GM23248 (cell line): ENCODE measurements around the gene CERS5. TPM values are rescaled to one million over a fixed set of nuclear protein-coding genes. Genes with fewer than 3 reads are reported as not detected.

Experiments used
- DNase-seq: peaks from one replicate; pipeline ENCODE4 v3.0.0-alpha.2; 2015
- H2AFZ ChIP-seq: fragments of 200-600 bp; sonication (generic); 2 replicates; pipeline ENCODE4 v1.6.1; 2016; ENCODE audit warnings: antibody characterized with exemption
- H3F3A ChIP-seq: fragments of 200-600 bp; sonication (generic); 2 replicates; pipeline ENCODE4 v1.6.1; 2016; ENCODE audit warnings: mild to moderate bottlenecking, antibody characterized with exemption, mixed run types; ENCODE audit not compliant: insufficient read depth
- H3K27ac ChIP-seq: fragments of 200-600 bp; sonication (generic); 2 replicates; pipeline ENCODE4 v1.5.1; 2016; ENCODE audit warnings: mild to moderate bottlenecking
- H3K27me3 ChIP-seq: fragments of 200-600 bp; sonication (generic); replicated peaks from 2 replicates; pipeline ENCODE4 v1.6.1; 2016; ENCODE audit warnings: mild to moderate bottlenecking; ENCODE audit not compliant: insufficient read depth
- H3K36me3 ChIP-seq: fragments of 200-600 bp; sonication (generic); 2 replicates; pipeline ENCODE4 v1.6.1; 2016; ENCODE audit warnings: low read depth, mild to moderate bottlenecking
- H3K4me1 ChIP-seq: fragments of 200-600 bp; sonication (generic); 2 replicates; pipeline ENCODE4 v1.6.1; 2016; ENCODE audit warnings: mild to moderate bottlenecking; ENCODE audit not compliant: insufficient read depth
- H3K4me2 ChIP-seq: fragments of 200-600 bp; sonication (generic); one replicate; pipeline ENCODE4 v1.6.1; 2016; ENCODE audit warnings: mild to moderate bottlenecking; ENCODE audit not compliant: unreplicated experiment
- H3K4me3 ChIP-seq: fragments of 200-600 bp; sonication (generic); 2 replicates; pipeline ENCODE4 v1.5.1; 2016; ENCODE audit warnings: mild to moderate bottlenecking
- H3K79me2 ChIP-seq: fragments of 200-600 bp; sonication (generic); 2 replicates; pipeline ENCODE4 v1.6.1; 2016; ENCODE audit warnings: mild to moderate bottlenecking; ENCODE audit not compliant: insufficient read depth
- H3K9ac ChIP-seq: fragments of 200-600 bp; sonication (generic); 2 replicates; pipeline ENCODE4 v1.6.1; 2016; ENCODE audit warnings: mild to moderate bottlenecking
- H3K9me2 ChIP-seq: fragments of 200-600 bp; sonication (generic); 2 replicates; pipeline ENCODE4 v1.6.1; 2016; ENCODE audit warnings: mixed run types, mild to moderate bottlenecking, moderate library complexity; ENCODE audit not compliant: insufficient read depth
- H3K9me3 ChIP-seq: fragments of 200-600 bp; sonication (generic); one replicate; pipeline ENCODE4 v1.6.1; 2017; ENCODE audit warnings: low read depth
- H4K20me1 ChIP-seq: fragments of 200-600 bp; sonication (generic); 2 replicates; pipeline ENCODE4 v1.6.0; 2016; ENCODE audit not compliant: insufficient read depth
- EZH2 ChIP-seq: fragments of 200-600 bp; sonication (generic); IDR thresholded peaks from 2 replicates; pipeline ENCODE4 v1.6.1; 2018; ENCODE audit warnings: antibody characterized with exemption, mild to moderate bottlenecking; ENCODE audit not compliant: insufficient read depth, poor library complexity, severe bottlenecking
- EZH2phosphoT487 ChIP-seq: fragments of 200-600 bp; sonication (generic); IDR thresholded peaks from 2 replicates; pipeline ENCODE4 v1.6.1; 2018; ENCODE audit warnings: antibody characterized with exemption, moderate library complexity, mild to moderate bottlenecking, low read depth; ENCODE audit not compliant: insufficient read depth
- WGBS, 2 experiments: methylation state at CpG; one replicate each; pipeline ENCODE4 v1.1.6; 2015 to 2017; ENCODE audit warnings: low lambda C conversion rate in 2 of 2, low coverage in 1 of 2; ENCODE audit errors: missing lambda C conversion rate in 2 of 2; 5-methylcytosine and 5-hydroxymethylcytosine counted together
- in situ Hi-C: fragments of 300-500 bp; cut with MboI; formaldehyde crosslinking; loops from 2 replicates; pipeline ENCODE4 v1.15.0; 2020
- polyA plus RNA-seq: library from polyadenylated mRNA; unstranded; fragments of >200 nt; fragmentation: Nextera tagmentation; extraction: Ambion mirVana; gene quantifications from 2 replicates; pipeline ENCODE4 v1.2.1, GENCODE V29; 2016
- total RNA-seq: library from RNA; depleted of rRNA; stranded (reverse); fragments of >200 nt; shearing (Covaris generic); gene quantifications from 2 replicates; pipeline ENCODE4 v1.2.3, GENCODE V29; 2014

Gene CERS5
- total and polyA plus RNA-seq, 2 experiments from 2014 or later = 60.7 to 99.2 TPM

DNA sequence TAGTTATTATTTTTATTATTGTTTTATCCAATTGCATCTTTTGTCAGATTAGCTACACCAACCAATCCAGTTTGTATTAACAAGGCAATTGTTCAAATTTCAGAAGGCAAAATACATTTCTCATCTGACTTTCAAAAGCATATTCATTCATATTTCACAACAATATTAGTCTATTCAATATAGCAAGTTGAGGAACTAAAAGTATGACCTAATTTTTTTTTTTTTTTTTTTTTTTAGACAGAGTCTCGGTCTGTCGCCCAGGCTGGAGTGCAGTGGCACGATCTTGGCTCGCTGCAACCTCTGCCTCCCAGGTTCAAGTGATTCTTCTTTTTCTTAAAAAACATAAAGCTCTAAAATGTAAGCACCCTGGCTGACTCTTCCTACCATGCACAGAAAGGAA lies 37.9 kb downstream of the CERS5 start:
- peaks cover 39% of the 10 kb centered on the region for H3F3A ChIP-seq
- peaks cover 49% of the 10 kb centered on the region for H3K36me3 ChIP-seq
- no peaks in the 10 kb centered on the region for H3K4me1 ChIP-seq
- H3K27ac ChIP-seq = no peak overlapping the region
- no peak overlapping the region for H2AFZ ChIP-seq
- in situ Hi-C loops = no loop called here
- 0 out of 2 replicates have a peak, but pooled peaks cover 7% of the 10 kb centered on the region for H3K79me2 ChIP-seq
- 41% methylated on average over 4 of the region's 4 CpGs for WGBS, 2 experiments
- H3K27me3 ChIP-seq = no peaks in the 10 kb centered on the region
- no peak overlapping the region for H3K4me3 ChIP-seq
- H3K9me2 ChIP-seq = no peaks in the 10 kb centered on the region
- TF ChIP-seq EZH2phosphoT487 (no peak), EZH2 (no peak)
- no peak overlapping the region for H3K9ac ChIP-seq
- DNase-seq = no peak
- H4K20me1 ChIP-seq = no peaks in the 10 kb centered on the region
- H3K4me2 ChIP-seq = no peak overlapping the region
- H3K9me3 ChIP-seq = no peaks in the 10 kb centered on the region

GRCh38 chr12:50127546-50127945 lies 39.6 kb downstream of the CERS5 start:
- H3K9me3 ChIP-seq = no peaks in the 10 kb centered on the region
- H3K4me1 ChIP-seq = no peaks in the 10 kb centered on the region
- H3K27ac ChIP-seq = no peak overlapping the region
- H3K9me2 ChIP-seq = no peaks in the 10 kb centered on the region
- H3K4me2 ChIP-seq = no peak overlapping the region
- no peaks in the 10 kb centered on the region for H3K79me2 ChIP-seq
- H3K36me3 ChIP-seq = peaks cover 37% of the 10 kb centered on the region; the same call in 1 of the 2 replicates
- no peak overlapping the region for H2AFZ ChIP-seq
- in situ Hi-C loops = no loop called here
- 78 to 92% methylated on average over 2 of the region's 2 CpGs for WGBS, 2 experiments
- H3K27me3 ChIP-seq = no peaks in the 10 kb centered on the region
- no peak overlapping the region for H3K4me3 ChIP-seq
- no peak for DNase-seq
- H4K20me1 ChIP-seq = no peaks in the 10 kb centered on the region
- no peak overlapping the region for H3K9ac ChIP-seq
- peaks cover 40% of the 10 kb centered on the region for H3F3A ChIP-seq
- TF ChIP-seq EZH2phosphoT487 (no peak), EZH2 (no peak)

DNA sequence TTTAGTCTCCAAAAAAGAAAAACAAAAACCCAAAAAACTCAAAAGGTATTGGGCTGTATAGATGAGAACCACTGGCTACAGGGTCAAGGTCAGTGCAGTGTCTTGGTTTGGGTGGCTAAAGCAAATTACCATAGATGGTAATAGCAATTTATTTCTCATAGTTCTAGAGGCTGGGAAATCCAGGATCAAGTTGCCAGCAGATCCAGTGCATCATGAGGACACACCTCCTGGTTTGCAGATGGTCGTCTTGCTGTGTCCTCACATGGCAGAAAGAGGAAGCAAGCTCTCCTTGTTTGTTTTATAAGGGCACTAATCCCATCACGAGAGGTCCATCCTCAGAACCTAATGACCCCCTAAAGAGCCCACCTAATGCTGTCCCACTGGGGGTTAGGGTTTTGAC lies 44.0 kb downstream of the CERS5 start:
- TF ChIP-seq EZH2phosphoT487 = no peak
- no peak for TF ChIP-seq EZH2

DNA sequence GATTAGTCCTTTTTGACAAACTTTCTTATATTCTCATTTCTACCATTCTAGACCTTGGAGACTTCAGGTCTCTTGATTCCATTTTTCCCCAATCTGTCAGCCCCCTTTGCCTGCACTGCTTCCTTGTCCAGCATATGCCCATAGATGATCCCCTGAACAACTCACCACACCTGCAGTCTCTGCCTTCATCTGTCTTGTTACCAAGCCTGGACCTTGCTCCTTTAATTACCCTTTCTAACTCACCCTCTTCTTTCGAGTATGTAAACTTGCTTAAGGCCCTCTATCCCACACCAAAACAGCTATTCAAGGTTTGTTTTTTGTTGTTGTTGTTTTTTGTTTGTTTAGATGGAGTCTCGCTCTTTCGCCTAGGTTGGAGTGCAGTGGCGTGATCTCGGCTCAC lies 45.5 kb downstream of the CERS5 start:
- 0 out of 2 replicates have a peak, but pooled peaks cover 3% of the 10 kb centered on the region for H3K36me3 ChIP-seq
- no peak overlapping the region for H3K9ac ChIP-seq
- in situ Hi-C loops = no loop called here
- TF ChIP-seq EZH2 = no peak
- no peak for TF ChIP-seq EZH2phosphoT487
- no peaks in the 10 kb centered on the region for H3K4me1 ChIP-seq
- peaks cover 35% of the 10 kb centered on the region for H3K79me2 ChIP-seq
- H3K4me2 ChIP-seq = no peak overlapping the region
- no peaks in the 10 kb centered on the region for H4K20me1 ChIP-seq
- H3K27me3 ChIP-seq = no peaks in the 10 kb centered on the region
- no peaks in the 10 kb centered on the region for H3K9me2 ChIP-seq
- 95 to 100% methylated on average over 5 of the region's 5 CpGs for WGBS, 2 experiments
- no peaks in the 10 kb centered on the region for H3K9me3 ChIP-seq
- H3K27ac ChIP-seq = no peak overlapping the region
- no peak overlapping the region for H2AFZ ChIP-seq
- H3F3A ChIP-seq = peaks cover 26% of the 10 kb centered on the region; the same call in 1 of the 2 replicates
- DNase-seq = no peak
- H3K4me3 ChIP-seq = no peak overlapping the region

More for the DNA sequence above, 44.0 kb downstream of the CERS5 start:
- WGBS, 2 experiments = 43 to 56% methylated on average over 2 of the region's 2 CpGs
- no peaks in the 10 kb centered on the region for H4K20me1 ChIP-seq
- no peaks in the 10 kb centered on the region for H3K9me3 ChIP-seq
- H3K4me2 ChIP-seq = no peak overlapping the region
- no peak overlapping the region for H2AFZ ChIP-seq
- peaks cover 26% of the 10 kb centered on the region; the same call in 1 of the 2 replicates for H3F3A ChIP-seq
- DNase-seq = no peak
- peaks cover 20% of the 10 kb centered on the region for H3K79me2 ChIP-seq
- in situ Hi-C loops = no loop called here
- H3K4me3 ChIP-seq = no peak overlapping the region
- H3K9me2 ChIP-seq = no peaks in the 10 kb centered on the region
- H3K9ac ChIP-seq = no peak overlapping the region
- no peaks in the 10 kb centered on the region for H3K27me3 ChIP-seq
- peaks cover 15% of the 10 kb centered on the region; the same call in 1 of the 2 replicates for H3K36me3 ChIP-seq
- no peak overlapping the region for H3K27ac ChIP-seq
- no peaks in the 10 kb centered on the region for H3K4me1 ChIP-seq
